H1 (cell line): ENCODE results near the gene ACOT7. TPM values are rescaled to one million over a fixed set of nuclear protein-coding genes. Genes with fewer than 3 reads are reported as not detected.

Source experiments
- CTCF ChIA-PET: fragments of 300-600 bp; sonication (Branson Sonifier 250); formaldehyde crosslinking; loops from one replicate; lab custom pipeline; 2021; ENCODE audit not compliant: partially characterized antibody; lab: Charles Lee
- POLR2A ChIA-PET: fragments of 300-600 bp; sonication (Branson Sonifier 250); formaldehyde crosslinking; loops from one replicate; lab custom pipeline; 2021; ENCODE audit warnings: inconsistent platforms; ENCODE audit not compliant: partially characterized antibody; lab: Charles Lee
- DNase-seq, 2 experiments: peaks; one replicate each; pipeline versions ENCODE4 v3.0.0 to v3.0.0-alpha.2; 2010 to 2022; ENCODE audit warnings: low spot score in 2 of 2, low read depth in 1 of 2, mixed read lengths in 1 of 2
- FAIRE-seq: peaks from 2 replicates; lab custom pipeline; 2011; peaks lifted over from hg19 to GRCh38; lab: Jason Lieb, UNC
- H2AFZ ChIP-seq: 2 replicates; pipeline ENCODE4 v1.8.1; 2012; ENCODE audit warnings: low read length, inconsistent platforms
- H2AK5ac ChIP-seq: 2 replicates; pipeline ENCODE4 v1.6.1; 2013; ENCODE audit warnings: low read depth, low read length
- H2BK120ac ChIP-seq: replicated peaks from 2 replicates; pipeline ENCODE3; 2013; ENCODE audit warnings: low read depth, low read length, inconsistent platforms
- H2BK12ac ChIP-seq: 2 replicates; pipeline ENCODE4 v1.6.1; 2013; ENCODE audit warnings: low read depth, low read length
- H2BK15ac ChIP-seq: 2 replicates; pipeline ENCODE4 v1.6.1; 2013; ENCODE audit warnings: low read length
- H2BK20ac ChIP-seq: 2 replicates; pipeline ENCODE4 v1.6.1; 2013; ENCODE audit warnings: low read length
- H2BK5ac ChIP-seq: 2 replicates; pipeline ENCODE4 v1.6.1; 2013; ENCODE audit warnings: low read depth, low read length
- H3K14ac ChIP-seq: 2 replicates; pipeline ENCODE4 v1.6.1; 2013; ENCODE audit warnings: inconsistent platforms; ENCODE audit not compliant: insufficient read length
- H3K18ac ChIP-seq: 2 replicates; pipeline ENCODE4 v1.6.1; 2013; ENCODE audit warnings: low read length; ENCODE audit errors: extremely low read depth
- H3K23ac ChIP-seq: 2 replicates; pipeline ENCODE4 v1.6.1; 2013; ENCODE audit warnings: inconsistent platforms; ENCODE audit not compliant: insufficient read length
- H3K23me2 ChIP-seq: 2 replicates; pipeline ENCODE4 v1.6.1; 2013; ENCODE audit warnings: low read depth, low read length
- H3K27ac ChIP-seq: 2 replicates; pipeline ENCODE4 v1.6.1; 2011; ENCODE audit warnings: low read depth, low read length, inconsistent platforms
- H3K27me3 ChIP-seq, 4 experiments: replicated peaks in 1 of 4; 1 replicate in 1 of 4; 2 replicates in 3 of 4; pipeline versions ENCODE4 v1.6.1 to v1.8.1; 2011 to 2013; ENCODE audit warnings: low read length in 3 of 4, mild to moderate bottlenecking in 3 of 4, inconsistent platforms in 2 of 4, mixed read lengths in 2 of 4, moderate library complexity in 1 of 4; ENCODE audit not compliant: control insufficient read depth in 3 of 4, insufficient read depth in 3 of 4; ENCODE audit errors: extremely low read depth in 1 of 4
- H3K36me3 ChIP-seq, 4 experiments: 2 replicates each; pipeline versions ENCODE4 v1.6.1 to v1.8.1; 2011 to 2013; ENCODE audit warnings: mild to moderate bottlenecking in 4 of 4, low read length in 3 of 4, moderate library complexity in 2 of 4, control low read depth in 1 of 4, inconsistent platforms in 1 of 4; ENCODE audit not compliant: insufficient read depth in 4 of 4, control insufficient read depth in 2 of 4
- H3K4ac ChIP-seq: replicated peaks from 2 replicates; pipeline ENCODE3; 2013; ENCODE audit warnings: low read length, low read depth, mixed read lengths, inconsistent platforms; ENCODE audit not compliant: insufficient read length
- H3K4me1 ChIP-seq, 4 experiments: replicated peaks in 1 of 4; 1 replicate in 1 of 4; 2 replicates in 3 of 4; pipeline versions ENCODE4 v1.6.1 to v1.8.1; 2011 to 2013; ENCODE audit warnings: low read length in 3 of 4, inconsistent platforms in 2 of 4, mixed read lengths in 1 of 4; ENCODE audit not compliant: insufficient read depth in 4 of 4, control insufficient read depth in 3 of 4
- H3K4me2 ChIP-seq, 2 experiments: 2 replicates each; pipeline versions ENCODE4 v1.6.1 to v1.8.1; 2011 to 2013; ENCODE audit warnings: low read depth in 2 of 2, low read length in 2 of 2, control low read depth in 1 of 2, inconsistent platforms in 1 of 2, mild to moderate bottlenecking in 1 of 2; ENCODE audit not compliant: insufficient read depth in 1 of 2
- H3K4me3 ChIP-seq, 4 experiments: fragments of 200-600, 300-600 bp in 1 of 4; sonication (generic), shearing (Covaris generic), sonication (Bioruptor Twin) in 1 of 4; 2 replicates each; pipeline versions ENCODE4 v1.5.1 to v1.8.1; 2011 to 2016; ENCODE audit warnings: low read length in 4 of 4, low read depth in 3 of 4, control low read depth in 2 of 4, inconsistent platforms in 2 of 4, mild to moderate bottlenecking in 2 of 4, mixed read lengths in 1 of 4, moderate library complexity in 1 of 4; ENCODE audit not compliant: insufficient read depth in 2 of 4; ENCODE audit errors: extremely low read depth in 1 of 4
- H3K56ac ChIP-seq: replicated peaks from 2 replicates; pipeline ENCODE3; 2013; ENCODE audit warnings: low read depth, mild to moderate bottlenecking, mixed read lengths, low read length, inconsistent platforms; ENCODE audit not compliant: insufficient read length
- H3K79me1 ChIP-seq: 2 replicates; pipeline ENCODE4 v1.6.1; 2013; ENCODE audit warnings: low read depth, low read length, control low read depth
- H3K79me2 ChIP-seq, 2 experiments: 2 replicates each; pipeline versions ENCODE4 v1.6.1 to v1.8.1; 2012 to 2013; ENCODE audit warnings: low read length in 2 of 2, mild to moderate bottlenecking in 2 of 2, inconsistent platforms in 1 of 2; ENCODE audit not compliant: insufficient read depth in 2 of 2, control insufficient read depth in 1 of 2
- H3K9ac ChIP-seq, 4 experiments: replicated peaks in 1 of 4; 1 replicate in 1 of 4; 2 replicates in 3 of 4; pipeline versions ENCODE4 v1.6.1 to v1.8.1; 2011 to 2013; ENCODE audit warnings: low read depth in 3 of 4, low read length in 3 of 4, control low read depth in 2 of 4, mild to moderate bottlenecking in 2 of 4, moderate library complexity in 2 of 4, inconsistent platforms in 1 of 4; ENCODE audit errors: extremely low read depth in 1 of 4
- H3K9me3 ChIP-seq, 2 experiments: 2 replicates each; pipeline versions ENCODE4 v1.6.1 to v1.8.1; 2012 to 2013; ENCODE audit warnings: mild to moderate bottlenecking in 2 of 2, moderate library complexity in 2 of 2, control low read depth in 1 of 2, inconsistent platforms in 1 of 2, low read depth in 1 of 2, low read length in 1 of 2, mixed read lengths in 1 of 2; ENCODE audit not compliant: insufficient read depth in 2 of 2
- H4K20me1 ChIP-seq, 2 experiments: replicated peaks in 1 of 2; 2 replicates each; pipeline versions ENCODE3 to v1.8.1; 2011 to 2013; ENCODE audit warnings: inconsistent platforms in 2 of 2, low read length in 2 of 2, mild to moderate bottlenecking in 1 of 2; ENCODE audit not compliant: insufficient read depth in 2 of 2, control insufficient read depth in 1 of 2
- H4K5ac ChIP-seq: 2 replicates; pipeline ENCODE4 v1.6.1; 2013; ENCODE audit warnings: low read length, low read depth, mixed read lengths, inconsistent platforms; ENCODE audit not compliant: insufficient read length
- H4K8ac ChIP-seq: 2 replicates; pipeline ENCODE4 v1.8.0; 2013; ENCODE audit warnings: mild to moderate bottlenecking, moderate library complexity, low read length, inconsistent platforms; ENCODE audit not compliant: insufficient read depth; ENCODE audit errors: extremely low read depth
- H4K91ac ChIP-seq: replicated peaks from 2 replicates; pipeline ENCODE3; 2013; ENCODE audit warnings: low read length, mixed read lengths, inconsistent platforms; ENCODE audit not compliant: insufficient read length
- GABPA ChIP-seq: IDR thresholded peaks from 2 replicates; pipeline ENCODE4 v1.6.1; 2011; ENCODE audit warnings: mild to moderate bottlenecking, low read length, moderate library complexity, borderline replicate concordance; ENCODE audit not compliant: insufficient read depth
- RAD21 ChIP-seq, 2 experiments: IDR thresholded peaks in 1 of 2; conservative IDR thresholded peaks in 1 of 2; 2 replicates each; pipeline ENCODE4 v1.6.1; 2011; ENCODE audit warnings: low read depth in 2 of 2, low read length in 2 of 2, improper control_type of control experiment in 1 of 2, inconsistent platforms in 1 of 2, mild to moderate bottlenecking in 1 of 2, moderate library complexity in 1 of 2
- WGBS, 2 experiments: shearing (Covaris generic) in 1 of 2; methylation state at CpG; one replicate each; pipeline versions ENCODE4 v1.1.6 to v1.1.7; 2013 to 2015; ENCODE audit warnings: low lambda C conversion rate in 2 of 2, mixed read lengths in 2 of 2, inconsistent platforms in 1 of 2, low coverage in 1 of 2, missing lambda C conversion rate in 1 of 2; ENCODE audit not compliant: insufficient replicate concordance in 2 of 2, insufficient coverage in 1 of 2, insufficient read length in 1 of 2; ENCODE audit errors: extremely low coverage in 1 of 2, missing lambda C conversion rate in 1 of 2; 5-methylcytosine and 5-hydroxymethylcytosine counted together
- polyA plus RNA-seq, 7 experiments: library from polyadenylated mRNA; depleted of rRNA in 3 of 7; stranded (reverse) in 5 of 7; unstranded in 2 of 7; fragments of >200 nt in 5 of 7; fragments of 200-250 nt in 2 of 7; gene quantifications; 1 replicate in 5 of 7; 2 replicates in 1 of 7; 4 replicates in 1 of 7; pipeline versions ENCODE4 v1.2.1 to v1.2.3, GENCODE V29; 2011 to 2013; ENCODE audit warnings: missing spikeins in 2 of 7, mixed read lengths in 2 of 7
- total RNA-seq: library from RNA; stranded (reverse); fragmentation: NEBNext Ultra II Directional; extraction: Animal tissue kit (Norgen Biotek cat#: 25700); gene quantifications from 2 replicates; pipeline ENCODE4 v1.2.1, GENCODE V29; 2021

ACOT7 gene
- total and polyA plus RNA-seq, 2 of the 8 experiments (the other 6 are each of a cell fraction or from before 2014, with no cell fraction given) = 151 to 214 TPM

- DNase-seq = no peak
- no peak for TF ChIP-seq RAD21 (IDR thresholded peaks at IDR 0.05 in 1 of 2, conservative IDR thresholded peaks at IDR 0.05 in 1 of 2; ENCODE audit: low read depth in 2 of 2, low read length in 2 of 2)
- TF ChIP-seq GABPA = no peak
- TF ChIP-seq, all 59 proteins: peak for 0
- Histone ChIP-seq H4K5ac (no peak overlapping the region), H3K27me3 (peaks cover 0 to 3% (median 0%) of the 10 kb centered on the region in 4 experiments; a peak in 3 of 7 replicates), H3K9me3 (no peaks in the 10 kb centered on the region), H3K23ac (no peak overlapping the region), H3K4ac (no peak overlapping the region), H3K36me3 (no peaks in the 10 kb centered on the region), H3K23me2 (peaks cover 4% of the 10 kb centered on the region; the same call in 1 of the 2 replicates), H3K79me1 (peaks cover 16% of the 10 kb centered on the region), H3K4me1 (peaks cover 18 to 35% (median 24%) of the 10 kb centered on the region in 4 experiments), H2BK5ac (peak overlapping the region; percentile 35; the same call in 1 of the 2 replicates), H3K4me3 (no peak overlapping the region), H2BK12ac (0 out of 2 replicates have a peak overlapping the region, but pooled peaks have one; percentile 60), H4K20me1 (peaks cover 4 to 9% of the 10 kb centered on the region in 2 experiments), H3K79me2 (peaks cover 3 to 67% of the 10 kb centered on the region in 2 experiments), H2AFZ (no peak overlapping the region), H3K18ac (no peak overlapping the region), H3K14ac (no peak overlapping the region), H2BK15ac (no peak overlapping the region), H3K4me2 (no peak overlapping the region), H3K56ac (no peak overlapping the region), H2BK20ac (no peak overlapping the region), H4K8ac (no peak overlapping the region; the same call in none of the 2 replicates), H2AK5ac (peak overlapping the region; percentile 47; the same call in 1 of the 2 replicates), H2BK120ac (no peak overlapping the region), H3K27ac (no peak overlapping the region), H3K9ac (no peak overlapping the region), H4K91ac (no peak overlapping the region)
- WGBS, 2 experiments = 94% methylated on average over 9 of the region's 9 CpGs; no CpG with 5 or more reads in 1 of the 2 experiments
- no peak for FAIRE-seq
- CTCF ChIA-PET = interaction anchor here (1.1 to 58.4 kb wide), 3 partner anchors 10 to 26 kb away, joined by 3 to 1769 read pairs (median 19); no protein-coding TSS in a partner anchor
- POLR2A ChIA-PET = no interaction called here
Observed at GRCh38 chr1:6389971-6390370, 3.6 kb downstream of the ACOT7 start.
